Right ventricle myocardium superior (tissue), 1 donor: ENCODE data around the gene ZNF438. TPM values are rescaled to one million over a fixed set of nuclear protein-coding genes. Genes with fewer than 3 reads are reported as not detected.

Source experiments
- ATAC-seq: fragments of 200-7000 bp; cut with Tn5 transposase; one replicate; pipeline ENCODE4 v1.9.1; 2020; ENCODE audit warnings: mild to moderate bottlenecking; ENCODE audit not compliant: poor library complexity
- DNase-seq: peaks from one replicate; pipeline ENCODE4 v3.0.0-alpha.2; 2020
- intact Hi-C: fragments of 100-400 bp; cut with DNase I; formaldehyde crosslinking; loops from one replicate; pipeline ENCODE4 v1.11.2; 2022
- total RNA-seq: library from RNA; stranded (reverse); fragmentation: NEBNext Ultra II Directional; extraction: Animal tissue kit (Norgen Biotek cat#: 25700); gene quantifications from one replicate; pipeline ENCODE4 v1.2.1, GENCODE V29; 2021
- donor health status: DM: no; HTN: yes; CAD: no; lungs with severe emphysema.

ZNF438 gene
- total RNA-seq, 1 donor from 2014 or later, result 13.0 TPM

- ATAC-seq, result no peak
- DNase-seq, result no peak
- intact Hi-C loops, result no loop called here
Measured at GRCh38 chr10:30846710-30847109, 185.0 kb downstream of the ZNF438 start.

- DNase-seq (no peak), ATAC-seq (peak; percentile 39)
- intact Hi-C loops, result no loop called here
Measured at GRCh38 chr10:30842894-30843293, 188.8 kb downstream of the ZNF438 start.

- intact Hi-C loops, result no loop called here
- ATAC-seq, result peak; percentile 40
- no peak for DNase-seq
Measured at GRCh38 chr10:30842185-30842584, 189.5 kb downstream of the ZNF438 start.

GRCh38 chr10:30840395-30841050, 191.1 kb downstream of the ZNF438 start:
- intact Hi-C loops, result no loop called here
- DNase-seq, result no peak
- peak; percentile 64 for ATAC-seq

GRCh38 chr10:30839652-30840051, 192.0 kb downstream of the ZNF438 start:
- DNase-seq (no peak), ATAC-seq (no peak)
- intact Hi-C loops, result no loop called here

GRCh38 chr10:30836406-30836805, 195.3 kb downstream of the ZNF438 start:
- ATAC-seq (no peak), DNase-seq (no peak)
- intact Hi-C loops, result no loop called here

GRCh38 chr10:30835146-30835545, 196.5 kb downstream of the ZNF438 start:
- no peak for DNase-seq
- intact Hi-C loops, result no loop called here
- ATAC-seq, result no peak

GRCh38 chr10:30834651-30835050, 197.0 kb downstream of the ZNF438 start:
- intact Hi-C loops, result no loop called here
- ATAC-seq (no peak), DNase-seq (no peak)

GRCh38 chr10:30834153-30834552, 197.5 kb downstream of the ZNF438 start:
- no peak for ATAC-seq
- no peak for DNase-seq
- intact Hi-C loops, result no loop called here

GRCh38 chr10:30833628-30833970, 198.1 kb downstream of the ZNF438 start:
- ATAC-seq, result no peak
- DNase-seq, result no peak
- intact Hi-C loops, result no loop called here

- ATAC-seq, result no peak
- intact Hi-C loops, result no loop called here
- no peak for DNase-seq
Measured at GRCh38 chr10:30832749-30833627, 198.7 kb downstream of the ZNF438 start.

- no peak for DNase-seq
- intact Hi-C loops, result no loop called here
- ATAC-seq, result no peak
Measured at GRCh38 chr10:30832001-30832748, 199.5 kb downstream of the ZNF438 start.

- intact Hi-C loops, result no loop called here
- ATAC-seq, result no peak
- no peak for DNase-seq
Measured at GRCh38 chr10:30831426-30831825, 200.2 kb downstream of the ZNF438 start.

GRCh38 chr10:30830315-30831230, 201.1 kb downstream of the ZNF438 start:
- intact Hi-C loops, result no loop called here

GRCh38 chr10:30829901-30830300, 201.8 kb downstream of the ZNF438 start:
- DNase-seq, result no peak
- no peak for ATAC-seq

More at GRCh38 chr10:30830315-30831230, 201.1 kb downstream of the ZNF438 start:
- DNase-seq (no peak), ATAC-seq (no peak)

GRCh38 chr10:30828680-30829079, 203.0 kb downstream of the ZNF438 start:
- intact Hi-C loops, result no loop called here
- ATAC-seq, result peak; percentile 11
- DNase-seq, result no peak

More at GRCh38 chr10:30829901-30830300, 201.8 kb downstream of the ZNF438 start:
- intact Hi-C loops, result no loop called here

GRCh38 chr10:30828164-30828563, 203.5 kb downstream of the ZNF438 start:
- DNase-seq (no peak), ATAC-seq (peak; percentile 45)
- intact Hi-C loops, result no loop called here

GRCh38 chr10:30827531-30828120, 204.0 kb downstream of the ZNF438 start:
- ATAC-seq (peak; percentile 75), DNase-seq (no peak)
- intact Hi-C loops, result no loop called here
